KMS-11 (cell line): ENCODE results near the gene LMTK2.

ENCODE experiments used
- H2AFZ ChIP-seq: fragments of 200-600 bp; sonication (generic); 2 replicates; pipeline ENCODE4 v1.6.1; 2016; ENCODE audit warnings: antibody characterized with exemption, mixed run types, low read depth
- H3K27ac ChIP-seq: fragments of 200-600 bp; sonication (generic); 2 replicates; pipeline ENCODE4 v1.6.1; 2016; ENCODE audit warnings: mild to moderate bottlenecking, mixed run types
- H3K27me3 ChIP-seq: fragments of 200-600 bp; sonication (generic); 2 replicates; pipeline ENCODE4 v1.6.1; 2017; ENCODE audit warnings: mild to moderate bottlenecking, low read depth, mixed run types, moderate library complexity; ENCODE audit not compliant: insufficient read depth
- H3K36me3 ChIP-seq: fragments of 200-600 bp; sonication (generic); 2 replicates; pipeline ENCODE4 v1.6.1; 2017; ENCODE audit warnings: mild to moderate bottlenecking, mixed run types; ENCODE audit not compliant: insufficient read depth
- H3K4me1 ChIP-seq: fragments of 200-600 bp; sonication (generic); 2 replicates; pipeline ENCODE4 v1.6.1; 2016; ENCODE audit warnings: mild to moderate bottlenecking, low read depth, mixed run types; ENCODE audit not compliant: poor library complexity, severe bottlenecking
- H3K4me2 ChIP-seq: fragments of 200-600 bp; sonication (generic); 2 replicates; pipeline ENCODE4 v1.7.0; 2016; ENCODE audit warnings: mild to moderate bottlenecking, mixed run types
- H3K4me3 ChIP-seq: fragments of 200-600 bp; sonication (generic); IDR thresholded peaks from 2 replicates; pipeline ENCODE4 v1.6.1; 2017; ENCODE audit warnings: low read depth, low read length, mixed read lengths; ENCODE audit not compliant: insufficient read depth
- H3K79me2 ChIP-seq: fragments of 200-600 bp; sonication (generic); 2 replicates; pipeline ENCODE4 v1.6.1; 2016; ENCODE audit warnings: low read depth, mixed run types; ENCODE audit not compliant: insufficient read depth
- H3K9ac ChIP-seq: fragments of 200-600 bp; sonication (generic); 2 replicates; pipeline ENCODE4 v1.6.1; 2016; ENCODE audit warnings: mild to moderate bottlenecking, mixed run types
- H4K20me1 ChIP-seq: fragments of 200-600 bp; sonication (generic); 2 replicates; pipeline ENCODE4 v1.6.1; 2016; ENCODE audit warnings: mild to moderate bottlenecking, mixed run types; ENCODE audit not compliant: insufficient read depth
- TF ChIP-seq, protein P1 (sequence below): fragments of 200-600 bp; sonication (generic); conservative IDR thresholded peaks from 2 replicates; pipeline ENCODE4 v1.6.1; 2017; ENCODE audit warnings: low read depth, mild to moderate bottlenecking, antibody characterized with exemption, low read length, moderate library complexity, mixed read lengths

The LMTK2 gene

DNA sequence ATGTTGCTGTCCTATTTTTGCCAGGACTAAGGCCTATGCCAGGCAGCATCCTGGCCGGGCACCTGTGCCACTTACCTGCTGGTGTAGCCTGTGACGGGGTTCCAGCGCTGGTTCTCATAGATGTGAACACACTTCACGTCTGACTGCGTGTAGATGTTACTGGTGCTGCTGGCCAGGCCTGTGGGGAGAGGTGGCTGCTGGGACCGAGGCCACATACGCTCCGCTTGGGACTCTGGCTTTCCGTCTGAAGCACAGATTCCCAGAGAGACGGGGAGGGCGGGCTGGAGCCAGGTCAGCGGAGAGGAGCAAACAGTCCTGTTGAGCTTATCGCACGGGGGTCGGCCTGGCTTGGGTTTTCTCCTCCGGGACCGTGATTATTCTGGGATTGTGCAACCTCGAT, 121.3 kb downstream of the LMTK2 start:
- no peak overlapping the region for H3K4me2 ChIP-seq
- H3K27ac ChIP-seq: no peak overlapping the region
- H3K36me3 ChIP-seq: no peaks in the 10 kb centered on the region
- H3K27me3 ChIP-seq: no peaks in the 10 kb centered on the region
- H4K20me1 ChIP-seq: no peaks in the 10 kb centered on the region
- no peak overlapping the region for H3K4me3 ChIP-seq
- no peaks in the 10 kb centered on the region for H3K79me2 ChIP-seq
- no peak overlapping the region for H2AFZ ChIP-seq
- TF ChIP-seq, protein P1, sequence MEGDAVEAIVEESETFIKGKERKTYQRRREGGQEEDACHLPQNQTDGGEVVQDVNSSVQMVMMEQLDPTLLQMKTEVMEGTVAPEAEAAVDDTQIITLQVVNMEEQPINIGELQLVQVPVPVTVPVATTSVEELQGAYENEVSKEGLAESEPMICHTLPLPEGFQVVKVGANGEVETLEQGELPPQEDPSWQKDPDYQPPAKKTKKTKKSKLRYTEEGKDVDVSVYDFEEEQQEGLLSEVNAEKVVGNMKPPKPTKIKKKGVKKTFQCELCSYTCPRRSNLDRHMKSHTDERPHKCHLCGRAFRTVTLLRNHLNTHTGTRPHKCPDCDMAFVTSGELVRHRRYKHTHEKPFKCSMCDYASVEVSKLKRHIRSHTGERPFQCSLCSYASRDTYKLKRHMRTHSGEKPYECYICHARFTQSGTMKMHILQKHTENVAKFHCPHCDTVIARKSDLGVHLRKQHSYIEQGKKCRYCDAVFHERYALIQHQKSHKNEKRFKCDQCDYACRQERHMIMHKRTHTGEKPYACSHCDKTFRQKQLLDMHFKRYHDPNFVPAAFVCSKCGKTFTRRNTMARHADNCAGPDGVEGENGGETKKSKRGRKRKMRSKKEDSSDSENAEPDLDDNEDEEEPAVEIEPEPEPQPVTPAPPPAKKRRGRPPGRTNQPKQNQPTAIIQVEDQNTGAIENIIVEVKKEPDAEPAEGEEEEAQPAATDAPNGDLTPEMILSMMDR: no peak
- H3K9ac ChIP-seq: no peak overlapping the region
- no peaks in the 10 kb centered on the region for H3K4me1 ChIP-seq

- no peaks in the 10 kb centered on the region for H3K4me1 ChIP-seq
- no peaks in the 10 kb centered on the region for H3K36me3 ChIP-seq
- H3K4me2 ChIP-seq: no peak overlapping the region
- TF ChIP-seq, protein P1: no peak
- H3K27ac ChIP-seq: no peak overlapping the region
- no peaks in the 10 kb centered on the region for H3K27me3 ChIP-seq
- H2AFZ ChIP-seq: no peak overlapping the region
- H4K20me1 ChIP-seq: no peaks in the 10 kb centered on the region
- H3K79me2 ChIP-seq: no peaks in the 10 kb centered on the region
- H3K9ac ChIP-seq: no peak overlapping the region
- no peak overlapping the region for H3K4me3 ChIP-seq
Observed at GRCh38 chr7:98228801-98229200, 122.1 kb downstream of the LMTK2 start.

- H2AFZ ChIP-seq: no peak overlapping the region
- no peak overlapping the region for H3K4me3 ChIP-seq
- no peak overlapping the region for H3K9ac ChIP-seq
- TF ChIP-seq, protein P1: no peak
- H3K36me3 ChIP-seq: no peaks in the 10 kb centered on the region
- no peaks in the 10 kb centered on the region for H4K20me1 ChIP-seq
- no peak overlapping the region for H3K27ac ChIP-seq
- H3K79me2 ChIP-seq: no peaks in the 10 kb centered on the region
- no peaks in the 10 kb centered on the region for H3K4me1 ChIP-seq
- no peak overlapping the region for H3K4me2 ChIP-seq
- no peaks in the 10 kb centered on the region for H3K27me3 ChIP-seq
Observed at GRCh38 chr7:98229441-98229840, 122.8 kb downstream of the LMTK2 start.

DNA sequence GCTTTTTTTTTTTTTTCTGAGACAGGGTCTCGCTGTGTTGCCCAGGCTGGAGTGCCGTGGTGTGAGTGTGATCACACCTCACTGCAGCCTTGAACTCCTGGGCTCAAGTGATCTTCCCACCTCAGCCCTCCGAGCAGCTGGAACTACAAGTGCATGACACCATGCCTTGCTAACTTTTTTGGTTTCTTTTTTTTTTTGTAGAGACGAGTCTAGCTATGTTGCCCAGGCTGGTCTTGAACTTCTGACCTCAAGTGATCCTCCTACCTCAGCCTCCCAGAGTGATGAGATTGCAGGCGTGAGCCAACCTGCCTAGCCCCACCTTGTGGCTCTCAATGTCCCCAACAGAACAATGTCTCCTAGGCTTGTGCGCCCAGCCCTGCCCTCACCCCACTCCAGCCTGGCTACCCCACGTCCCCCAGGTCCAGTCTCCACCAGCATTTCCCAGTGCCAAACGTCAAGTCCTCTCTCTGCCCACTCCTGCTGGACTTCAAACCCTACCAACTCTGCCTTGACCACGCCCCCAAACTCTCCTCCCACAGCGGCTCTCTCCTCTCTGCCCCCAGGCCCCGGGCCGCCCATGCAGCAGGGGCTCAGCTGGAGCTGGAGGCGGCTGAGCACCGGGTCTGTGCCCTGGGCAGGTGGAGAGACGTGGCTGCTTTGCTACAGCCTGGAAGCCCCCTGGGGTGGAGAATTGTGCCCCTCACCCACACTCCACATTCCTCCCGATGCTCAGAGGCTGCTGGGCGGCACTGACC, 123.5 kb downstream of the LMTK2 start:
- no peaks in the 10 kb centered on the region for H3K27me3 ChIP-seq
- H2AFZ ChIP-seq: no peak overlapping the region
- H3K4me1 ChIP-seq: no peaks in the 10 kb centered on the region
- no peak overlapping the region for H3K4me3 ChIP-seq
- no peak overlapping the region for H3K4me2 ChIP-seq
- no peaks in the 10 kb centered on the region for H3K79me2 ChIP-seq
- H3K27ac ChIP-seq: no peak overlapping the region
- no peaks in the 10 kb centered on the region for H4K20me1 ChIP-seq
- no peak overlapping the region for H3K9ac ChIP-seq
- TF ChIP-seq, protein P1: no peak
- no peaks in the 10 kb centered on the region for H3K36me3 ChIP-seq
